TTC549 (cell line): ENCODE measurements around the gene FBXL7.

Experiments
- FAIRE-seq: peaks from 2 replicates; lab custom pipeline; 2012; peaks lifted over from hg19 to GRCh38; lab: Jason Lieb, UNC

The FBXL7 gene

DNA sequence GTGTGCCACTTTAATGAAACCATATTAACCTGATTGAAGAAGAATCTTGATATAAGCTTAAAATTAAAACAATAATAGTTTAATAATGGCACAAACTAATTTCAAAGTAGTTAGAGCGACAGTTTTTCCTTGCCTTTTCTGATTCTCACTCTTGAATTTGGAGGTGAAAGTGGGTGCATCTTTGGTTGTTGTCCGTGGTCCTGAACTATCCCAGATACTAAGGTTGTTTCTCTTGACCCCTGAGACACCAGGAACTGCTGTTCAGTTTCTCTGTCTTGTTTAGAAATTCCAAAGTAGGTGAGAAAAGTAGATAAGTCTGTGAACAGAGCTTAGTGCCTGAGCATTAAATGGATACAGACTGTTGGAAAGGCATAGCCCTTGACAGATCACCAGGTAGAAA, 274.7 kb downstream of the FBXL7 start:
- no peak for FAIRE-seq

DNA sequence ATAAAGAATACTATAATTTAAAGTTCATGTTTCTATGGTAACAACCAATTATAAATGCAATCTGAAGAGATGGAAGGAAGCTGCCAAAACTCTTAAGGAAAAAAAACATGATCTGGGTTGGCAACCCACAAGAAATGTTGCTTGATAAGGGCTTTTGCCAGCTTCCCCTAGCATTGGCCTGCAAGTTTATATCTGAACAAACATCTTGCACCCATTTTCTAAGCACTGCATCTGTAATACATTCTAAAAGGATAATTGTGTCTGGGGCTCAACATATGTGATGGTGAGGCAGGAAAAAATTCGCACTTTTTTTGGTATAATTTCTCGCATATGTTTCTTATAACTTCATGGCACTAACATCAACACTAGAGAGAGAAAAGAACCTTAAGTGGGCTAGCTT, 276.4 kb downstream of the FBXL7 start:
- no peak for FAIRE-seq

DNA sequence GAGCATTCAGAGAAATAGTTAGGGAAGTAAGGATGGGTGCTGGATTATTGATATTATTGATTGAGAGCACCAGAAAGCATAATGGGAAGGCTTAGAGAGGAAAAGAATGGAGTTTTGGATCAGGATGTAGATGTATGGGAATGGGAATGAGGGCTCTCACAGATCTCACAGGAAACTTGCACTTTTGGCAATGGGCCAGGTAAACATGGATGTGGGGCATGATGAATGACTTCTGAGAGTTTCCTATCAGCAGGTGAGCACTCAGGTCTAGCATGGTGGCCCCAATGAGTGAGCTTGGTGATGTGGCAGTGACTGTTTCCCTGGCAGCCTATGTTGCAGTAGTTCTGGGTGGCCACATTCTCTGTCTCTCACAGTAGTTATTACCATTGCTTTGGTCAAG, 283.8 kb downstream of the FBXL7 start:
- no peak for FAIRE-seq

DNA sequence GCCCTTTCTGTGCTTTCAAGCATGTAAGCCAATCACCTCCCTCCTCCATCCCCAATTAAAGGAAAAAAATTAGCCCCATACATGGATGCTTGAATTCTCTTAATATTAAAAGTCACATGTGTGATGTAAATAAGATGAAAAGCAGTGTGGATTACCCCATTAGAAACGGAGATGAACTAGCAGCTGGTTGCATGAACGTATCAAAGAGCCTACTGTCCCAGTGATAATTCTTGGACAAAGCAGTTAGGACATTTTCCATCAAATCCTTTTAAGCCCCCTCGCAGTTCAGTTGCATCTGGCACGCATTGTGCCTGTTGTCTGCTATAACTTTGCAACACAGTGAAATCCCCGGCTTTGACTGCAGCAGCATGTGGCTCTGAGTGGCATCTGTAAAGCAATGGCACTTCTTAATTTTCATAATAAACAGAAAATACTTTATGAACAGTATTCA, 285.6 kb downstream of the FBXL7 start:
- no peak for FAIRE-seq

DNA sequence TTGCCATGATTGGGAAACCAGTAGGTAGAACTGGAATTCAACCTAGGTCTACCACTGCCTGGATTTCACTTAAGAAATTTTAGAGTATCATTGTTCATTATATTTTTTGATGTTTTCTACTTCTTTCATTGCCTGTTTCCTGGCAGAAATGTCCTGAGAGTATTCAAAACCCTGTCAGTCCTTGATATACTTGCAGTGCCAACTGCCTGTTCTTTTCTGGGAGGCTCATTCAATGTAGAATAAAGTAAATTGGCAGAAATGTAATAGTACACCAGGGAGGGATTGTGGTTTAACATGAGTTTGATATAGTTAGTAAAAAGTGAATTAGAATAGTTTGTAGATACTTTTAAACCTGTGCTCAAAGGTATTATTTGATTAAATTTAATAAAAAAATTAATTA, 286.3 kb downstream of the FBXL7 start:
- FAIRE-seq, result no peak

DNA sequence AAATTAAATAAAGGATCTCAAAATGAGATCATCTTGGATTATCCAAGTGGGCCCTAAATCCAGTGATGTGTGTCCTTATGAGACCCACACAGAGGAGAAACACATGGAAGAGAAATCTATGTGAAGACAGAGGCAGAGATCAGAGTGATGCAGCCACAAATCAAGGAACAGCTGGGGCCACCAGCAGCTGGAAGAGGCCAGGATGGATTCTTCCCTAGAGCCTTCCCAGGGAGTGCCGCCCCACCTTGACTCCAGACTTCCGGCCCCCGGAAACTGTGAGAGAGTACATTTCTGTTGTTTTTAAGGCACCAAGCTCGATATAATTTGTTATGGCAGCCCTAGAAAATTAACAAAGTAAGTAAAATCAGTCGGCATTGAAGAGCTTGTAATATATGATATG, 286.9 kb downstream of the FBXL7 start:
- no peak for FAIRE-seq

DNA sequence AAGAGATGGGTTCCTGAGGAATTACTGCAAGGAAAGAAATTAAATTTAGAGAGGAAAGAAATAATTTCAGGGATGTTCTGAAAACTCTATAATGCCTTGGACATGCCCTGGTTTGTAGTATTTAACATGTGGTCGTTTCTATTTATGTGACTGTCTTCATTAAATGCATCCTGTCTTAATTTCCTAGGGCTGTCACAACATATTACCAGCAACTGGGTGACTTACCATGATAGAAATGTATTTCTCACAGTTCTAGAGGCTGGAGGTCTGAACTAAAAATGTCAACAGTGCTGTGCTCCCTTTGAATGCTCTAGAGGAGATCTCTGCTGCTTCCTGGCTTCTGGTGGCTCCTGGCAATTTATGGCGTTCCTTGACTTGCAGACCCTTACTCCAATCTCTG, 287.7 kb downstream of the FBXL7 start:
- FAIRE-seq, result no peak

DNA sequence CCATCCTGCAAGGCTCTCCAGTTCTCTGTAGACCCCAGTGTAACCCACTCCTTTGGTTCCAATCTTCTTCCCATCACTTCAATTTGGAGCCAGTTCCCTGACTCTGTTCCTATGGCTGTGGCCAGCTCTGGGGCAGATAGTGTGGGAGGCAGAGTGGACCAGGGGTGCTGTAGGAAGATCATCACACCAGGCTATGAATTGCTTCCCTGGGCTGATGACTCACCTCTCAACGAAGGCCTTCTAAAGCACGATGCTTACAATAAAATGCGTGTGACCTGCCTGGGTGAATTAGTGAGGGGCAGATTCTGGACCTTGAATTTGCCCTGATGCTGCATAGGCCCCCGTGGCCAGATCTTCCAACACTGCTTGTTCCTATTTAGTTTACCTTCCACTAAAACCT, 289.7 kb downstream of the FBXL7 start:
- FAIRE-seq, result no peak

DNA sequence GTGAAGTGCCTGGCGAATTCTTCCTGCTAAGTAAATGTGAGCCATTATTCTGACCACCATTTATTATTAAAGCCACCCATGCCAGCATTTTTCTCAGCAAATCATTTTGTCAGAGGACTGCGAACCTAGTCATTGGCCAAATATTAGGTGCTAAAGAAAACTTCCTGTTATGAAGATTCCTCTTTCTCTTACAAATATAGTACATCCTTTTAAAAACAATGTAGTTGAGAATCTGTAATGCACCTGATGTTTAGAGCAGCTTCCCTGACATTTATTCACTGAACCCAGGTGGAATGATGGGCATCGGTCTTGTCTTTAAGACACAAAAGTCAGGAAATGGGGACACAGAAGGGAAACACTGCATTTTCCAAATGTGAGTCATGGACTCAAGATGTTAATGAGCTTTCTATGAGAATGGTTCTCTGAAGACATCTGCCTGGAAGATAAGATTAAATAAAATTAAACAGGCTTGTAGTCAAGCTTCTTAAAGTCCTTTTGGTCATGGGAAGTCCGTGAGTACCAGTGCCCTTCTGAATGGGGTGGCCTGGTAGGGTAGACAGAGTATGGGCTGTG, 290.6 kb downstream of the FBXL7 start:
- no peak for FAIRE-seq

DNA sequence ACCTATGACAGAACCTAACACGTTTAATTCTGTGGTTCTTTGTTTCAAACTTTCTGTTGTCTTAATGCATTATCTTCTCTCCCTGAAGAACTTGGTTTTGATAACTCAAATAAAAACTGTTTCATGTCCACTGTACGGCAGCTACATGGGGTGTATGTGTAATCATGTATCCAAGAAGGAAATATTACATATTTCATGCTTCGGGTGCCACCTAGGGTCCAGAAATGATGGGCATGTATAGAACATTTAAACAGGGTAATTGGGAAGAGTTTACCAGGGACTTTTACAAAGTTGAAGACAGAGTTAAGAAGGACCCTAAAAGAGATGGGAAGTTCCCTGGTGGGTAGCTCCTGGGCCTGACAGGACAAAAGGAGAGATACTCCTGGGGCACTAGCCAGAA, 291.3 kb downstream of the FBXL7 start:
- FAIRE-seq, result no peak

DNA sequence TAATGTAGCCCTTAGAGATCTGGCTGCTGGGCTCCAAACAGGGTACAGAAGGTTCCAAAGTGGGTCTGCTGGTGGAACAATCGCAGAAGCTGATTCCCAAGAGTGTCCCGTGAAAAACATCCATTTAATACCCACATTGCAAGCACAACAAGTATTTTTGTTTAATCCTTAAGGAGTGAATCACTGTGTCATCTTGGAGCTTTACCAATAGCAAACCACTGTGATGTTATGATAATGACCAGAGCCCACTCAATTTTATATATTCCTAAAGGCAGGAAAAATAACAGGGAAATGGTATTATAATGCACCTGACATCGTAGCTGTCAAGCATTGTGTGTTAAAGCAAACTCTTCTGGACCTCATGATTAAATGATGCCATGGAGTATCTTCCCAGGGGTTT, 291.9 kb downstream of the FBXL7 start:
- FAIRE-seq, result no peak

DNA sequence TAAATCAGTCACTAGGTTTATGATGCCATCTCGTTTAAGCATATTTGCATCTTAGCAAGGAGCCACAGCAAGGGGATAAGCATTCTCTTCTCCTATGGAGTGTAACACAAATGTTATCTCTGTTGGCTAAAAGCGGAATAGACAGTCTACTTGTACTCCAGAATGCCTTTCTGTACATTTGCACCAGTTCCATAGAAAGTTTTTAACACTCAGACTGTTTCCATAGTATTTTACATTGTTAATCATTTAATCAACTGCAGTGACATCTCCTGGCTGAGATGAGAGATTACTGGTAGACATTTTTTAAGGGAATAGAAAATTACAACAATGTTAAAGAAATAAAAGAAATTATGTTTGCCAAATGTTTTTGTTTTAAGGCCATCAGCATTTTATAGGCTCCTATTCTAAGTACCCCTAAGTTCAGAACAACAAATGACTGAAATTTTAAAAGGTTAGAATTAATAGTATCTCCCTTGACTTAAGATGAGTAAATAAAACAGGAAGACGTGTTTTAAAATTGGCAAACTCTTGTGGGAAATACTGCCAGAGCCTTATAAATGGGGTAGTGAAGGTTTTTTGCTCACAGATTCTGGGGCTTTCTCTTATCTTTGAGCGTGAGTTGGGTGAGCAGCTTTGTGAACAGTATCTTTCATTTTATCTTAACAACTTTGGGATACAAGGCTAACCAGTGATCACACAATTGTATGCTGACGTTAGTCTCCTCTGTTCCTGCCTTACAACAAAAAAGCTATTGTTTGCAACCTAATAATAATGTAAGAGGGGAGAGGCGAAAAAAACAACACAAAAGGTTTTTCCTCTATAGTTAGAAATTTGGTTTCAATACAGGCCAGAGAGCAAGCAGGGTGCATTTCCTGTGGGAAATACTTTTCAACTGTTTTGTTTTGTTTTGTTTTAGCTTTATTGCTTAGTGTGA, 294.3 kb downstream of the FBXL7 start:
- FAIRE-seq, result no peak

DNA sequence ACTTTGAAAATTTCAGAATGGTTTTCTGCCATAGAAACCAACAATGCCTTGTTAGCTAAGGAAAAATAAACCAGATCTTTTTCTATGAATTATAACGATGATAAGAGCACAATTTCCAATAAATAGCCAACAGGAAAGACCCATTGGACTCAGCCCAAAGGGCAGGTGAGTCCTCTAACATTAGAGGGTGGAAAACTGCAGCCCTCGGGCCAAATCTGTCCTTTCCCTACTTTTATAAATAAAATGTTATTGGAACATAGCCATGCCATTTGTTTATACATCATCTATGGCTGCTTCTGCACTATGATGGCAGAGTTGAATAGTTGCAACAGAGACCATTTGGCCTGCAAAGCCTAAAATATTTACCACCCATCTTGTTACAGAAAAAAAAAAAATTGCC, 296.1 kb downstream of the FBXL7 start:
- FAIRE-seq, result no peak

DNA sequence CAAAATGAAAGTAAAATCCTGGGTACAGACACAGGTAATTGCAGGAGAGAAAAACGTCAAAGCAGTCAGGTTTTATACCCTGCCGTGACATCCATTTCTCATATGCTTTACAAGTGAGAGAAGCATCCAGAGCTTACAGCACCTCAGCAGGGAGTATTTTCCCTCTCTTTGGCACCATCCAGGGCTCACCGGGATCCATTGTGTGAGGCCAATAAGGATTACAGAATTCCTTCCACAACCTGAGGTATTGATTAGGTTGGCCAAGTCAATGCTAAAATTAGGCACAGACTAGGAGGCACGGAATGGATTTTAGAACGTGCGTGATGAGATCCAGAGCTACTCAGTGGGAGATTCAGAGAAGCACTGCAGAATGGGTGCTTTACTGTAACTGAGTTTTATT, 296.6 kb downstream of the FBXL7 start:
- FAIRE-seq, result no peak

DNA sequence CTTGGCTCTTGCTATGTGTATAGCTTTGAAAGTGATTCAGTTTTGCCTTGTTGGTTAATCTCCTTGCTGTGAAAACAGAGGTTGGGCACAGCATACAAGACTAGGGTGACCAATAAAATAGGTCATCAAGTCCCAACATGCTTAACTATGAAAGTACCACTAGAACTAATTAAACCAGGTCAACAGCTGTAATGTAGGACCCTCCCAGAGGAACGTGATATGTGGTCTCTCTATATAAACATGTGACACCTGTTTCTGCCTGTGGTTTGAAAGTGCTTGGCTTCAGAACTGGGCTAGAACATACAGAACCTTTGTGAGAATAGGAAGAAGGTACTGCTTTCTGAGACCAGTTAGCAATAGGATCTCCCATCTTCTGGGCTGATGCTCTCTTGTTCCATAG, 297.1 kb downstream of the FBXL7 start:
- no peak for FAIRE-seq

DNA sequence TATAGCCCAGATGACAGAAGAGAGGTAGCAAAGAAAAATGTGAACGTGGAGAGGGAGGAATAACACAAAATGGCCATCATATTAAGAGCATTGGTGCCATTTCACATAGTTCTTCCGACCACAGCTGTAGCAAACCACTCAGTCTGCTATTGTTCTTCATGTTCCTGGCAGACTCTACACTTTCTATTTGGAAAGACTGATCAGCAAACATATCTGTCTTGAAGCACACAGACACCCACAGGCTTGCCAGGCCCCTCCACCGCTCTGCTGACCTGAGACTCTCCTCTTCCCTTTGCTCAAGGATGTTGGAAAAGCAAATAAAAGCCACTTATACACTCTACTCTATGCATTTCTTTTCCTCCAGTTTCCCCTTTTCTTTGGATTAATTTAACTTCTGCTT, 298.0 kb downstream of the FBXL7 start:
- FAIRE-seq, result no peak

DNA sequence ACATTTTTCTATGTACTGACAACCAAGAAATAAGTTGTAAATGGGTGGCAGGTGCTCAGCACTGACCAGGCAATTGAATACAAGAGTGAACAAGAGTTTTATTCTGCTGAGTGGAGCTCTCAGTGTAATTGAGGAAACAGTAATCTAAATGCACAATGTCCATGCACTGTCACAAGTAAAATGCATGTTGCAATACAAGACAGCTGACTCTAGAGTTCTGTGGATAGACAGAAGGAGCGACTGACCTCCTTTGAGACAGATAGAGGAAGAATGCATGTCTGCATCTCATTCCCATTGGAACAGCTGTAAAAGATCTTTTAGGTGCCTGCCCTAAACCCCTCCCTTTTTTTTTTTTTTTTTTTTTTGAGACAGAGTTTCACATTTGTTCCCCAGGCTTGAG, 299.0 kb downstream of the FBXL7 start:
- no peak for FAIRE-seq

DNA sequence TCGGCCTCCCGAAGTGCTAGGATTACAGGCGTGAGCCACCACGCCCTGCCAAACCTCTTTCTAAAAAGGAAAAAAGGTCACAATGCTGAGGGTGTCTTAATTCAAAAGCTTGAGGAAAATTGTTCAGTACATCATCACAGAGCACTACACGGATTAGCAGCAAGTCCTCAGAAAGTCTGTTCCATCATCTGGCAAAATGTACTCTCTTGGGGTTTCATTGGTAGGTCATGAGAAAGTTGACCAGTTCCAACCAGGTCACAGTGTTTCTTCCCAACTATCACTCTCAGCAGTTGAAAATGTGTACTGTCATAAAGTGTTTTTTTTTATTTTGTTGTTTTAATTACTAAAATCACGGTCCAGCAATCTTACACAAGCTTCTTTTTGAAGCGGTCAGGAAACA, 299.6 kb downstream of the FBXL7 start:
- FAIRE-seq, result no peak

DNA sequence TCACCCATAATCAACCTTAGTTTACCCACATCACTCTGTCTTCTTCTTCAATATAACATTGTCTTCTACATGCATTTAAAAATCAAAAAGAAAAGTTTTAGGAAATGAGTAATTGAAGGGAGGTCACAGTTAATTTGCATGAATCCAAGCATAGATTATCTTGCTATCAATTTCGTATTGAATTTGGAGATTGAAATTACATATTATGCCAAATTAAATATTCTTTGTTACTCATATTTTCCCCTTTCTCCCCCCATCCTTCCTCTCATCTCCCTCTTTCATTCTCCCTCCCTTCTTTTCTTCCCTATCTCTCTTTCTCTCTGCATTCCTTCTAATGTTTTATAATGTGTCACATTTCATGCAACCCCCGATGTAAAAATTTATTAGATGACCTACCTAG, 303.3 kb downstream of the FBXL7 start:
- no peak for FAIRE-seq

DNA sequence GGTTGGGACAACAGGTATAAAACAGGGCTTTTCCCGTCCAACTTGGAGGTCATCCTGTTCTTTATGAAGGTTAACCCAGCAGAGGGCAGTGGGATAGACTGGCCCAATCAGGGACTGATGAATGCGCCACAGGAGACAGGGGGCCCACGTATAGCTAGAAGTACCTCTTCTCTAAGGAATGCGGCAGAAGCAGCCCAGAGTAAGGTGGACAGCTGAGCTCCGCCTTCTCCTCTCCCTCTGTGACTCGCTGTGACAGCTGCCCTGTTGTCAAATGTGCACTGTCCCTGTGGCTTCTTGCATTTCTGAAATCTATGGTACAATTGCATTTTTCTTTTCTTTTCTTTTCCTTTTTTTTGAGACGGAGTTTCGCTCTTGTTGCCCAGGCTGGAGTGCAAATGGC, 306.6 kb downstream of the FBXL7 start:
- no peak for FAIRE-seq

DNA sequence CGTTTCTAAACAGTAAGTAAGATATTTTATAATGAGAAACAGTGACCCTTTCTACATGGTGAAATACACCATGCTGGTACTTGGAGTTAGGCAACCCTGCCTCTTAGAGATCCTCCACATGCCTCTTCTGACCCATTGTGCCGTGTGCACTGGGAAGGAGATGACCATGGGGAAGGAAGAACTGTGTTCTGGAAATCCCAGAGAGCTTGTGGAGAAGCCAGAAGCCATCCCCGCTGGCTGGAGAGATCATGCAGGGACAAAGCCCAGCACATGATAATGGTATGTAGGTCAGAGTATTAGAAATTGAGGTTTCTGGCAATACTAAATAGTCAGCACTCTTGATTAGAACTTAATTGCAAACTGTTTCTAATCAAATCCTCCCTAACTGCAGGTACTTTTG, 307.3 kb downstream of the FBXL7 start:
- no peak for FAIRE-seq

DNA sequence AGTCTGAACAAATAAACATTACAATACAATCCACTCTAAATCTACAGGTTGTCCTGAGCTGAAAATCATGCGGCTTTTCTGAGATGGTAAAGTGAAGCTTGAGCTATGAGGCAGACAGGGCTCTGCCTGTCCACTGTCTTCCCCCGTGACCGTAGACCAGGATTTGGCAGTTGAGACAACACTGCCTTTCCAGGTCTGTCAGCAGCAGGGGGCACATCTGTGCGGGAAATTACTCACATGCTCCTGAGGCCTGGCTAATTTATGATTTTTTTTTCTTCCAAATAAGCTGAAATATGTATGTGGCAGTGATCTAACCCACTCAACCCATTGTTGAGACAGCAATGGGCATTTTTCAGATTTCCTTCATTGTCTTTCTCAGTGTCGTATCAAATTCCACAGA, 307.9 kb downstream of the FBXL7 start:
- no peak for FAIRE-seq

DNA sequence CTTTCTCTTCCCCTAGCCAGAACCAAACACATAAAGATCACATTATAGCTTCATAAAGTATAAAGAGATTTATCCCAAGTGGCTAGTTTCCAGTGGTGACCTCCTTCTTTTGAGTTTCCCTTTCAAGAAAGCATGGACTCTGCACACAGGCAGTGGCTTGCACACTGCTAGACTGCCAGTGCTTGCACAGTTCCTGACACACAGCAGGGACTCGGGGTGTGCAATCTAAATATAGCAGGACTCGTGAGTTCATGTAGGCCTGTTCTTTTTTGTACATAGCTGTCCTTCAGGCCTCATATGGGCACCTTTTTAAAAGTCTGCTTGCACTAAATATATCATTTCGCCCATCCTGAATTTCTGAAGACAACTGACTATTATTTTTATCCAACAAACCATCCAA, 308.6 kb downstream of the FBXL7 start:
- no peak for FAIRE-seq

DNA sequence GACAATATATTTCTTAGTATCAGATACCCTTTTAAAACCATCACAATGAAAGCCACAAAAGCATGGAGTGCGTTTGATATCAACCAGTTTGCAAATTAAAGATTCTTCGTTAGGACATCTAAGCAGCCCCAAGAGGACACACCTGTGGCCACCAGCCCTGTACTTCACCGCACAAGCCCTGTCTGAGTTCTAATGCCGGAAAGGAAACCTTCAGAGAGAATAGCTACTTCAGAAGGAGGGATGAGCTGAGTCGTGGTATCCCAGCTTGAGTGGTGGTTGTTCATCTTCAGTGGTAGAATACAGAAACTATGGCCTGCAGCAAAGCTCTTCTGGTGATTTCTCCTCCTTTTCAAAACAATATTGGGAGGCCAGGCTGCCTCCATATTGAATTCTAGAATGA, 319.6 kb downstream of the FBXL7 start:
- FAIRE-seq, result no peak
